Measurements from ENCODE around the gene GNL1. TPM values are rescaled to one million over a fixed set of nuclear protein-coding genes. Genes with fewer than 3 reads are reported as not detected.

Gene GNL1
- total and polyA plus RNA-seq, 2 experiments from 2014 or later: 31.4 to 42.5 TPM

GRCh38 chr6:30542915-30543314 is 13.4 kb downstream of the GNL1 start:
- Mint-ChIP-seq H3K4me3 (no peak overlapping the region; the same call in 2 of the 3 replicates), H3K27ac (no peak overlapping the region)

GRCh38 chr6:30542404-30542725 is 13.9 kb downstream of the GNL1 start:
- peaks cover 12% of the 10 kb centered on the region for H3K27me3 Mint-ChIP-seq (ENCODE audit: insufficient read depth, low read depth, poor library complexity)
- Histone ChIP-seq H3K4me3 (no peak overlapping the region), H3F3A (replicated peaks; ENCODE audit: low read depth) (no peaks in the 10 kb centered on the region), H2AFZ (no peak overlapping the region), H3K36me3 (ENCODE audit: insufficient read depth) (no peaks in the 10 kb centered on the region; the same call in 1 of the 2 replicates), H4K20me1 (replicated peaks; ENCODE audit: insufficient read depth) (no peaks in the 10 kb centered on the region; the same call in 1 of the 2 replicates), H3K27ac (ENCODE audit: low read depth) (no peak overlapping the region), H3K79me2 (replicated peaks; ENCODE audit: insufficient read depth) (no peaks in the 10 kb centered on the region), H3K9me2 (ENCODE audit: insufficient read depth) (no peaks in the 10 kb centered on the region), H3K27me3 (ENCODE audit: insufficient read depth) (no peaks in the 10 kb centered on the region), H3K4me1 (ENCODE audit: insufficient read depth) (peaks cover 7% of the 10 kb centered on the region; the same call in 1 of the 2 replicates), H3K4me2 (0 out of 2 replicates have a peak overlapping the region, but pooled peaks have one; percentile 74)
- peaks cover 9% of the 10 kb centered on the region for H3K4me1 Mint-ChIP-seq
- H3K27ac Mint-ChIP-seq: no peak overlapping the region
- no peak for DNase-seq (ENCODE audit: low spot score)
- ATAC-seq: no peak
- H3K9me3 Mint-ChIP-seq: no peaks in the 10 kb centered on the region
- H3K36me3 Mint-ChIP-seq (ENCODE audit: low read depth): 0 out of 3 replicates have a peak, but pooled peaks cover 7% of the 10 kb centered on the region
- peak overlapping the region; percentile 61 for H3K4me3 Mint-ChIP-seq
- TF ChIP-seq ZNF114 (CRISPR knock-in tag; IDR thresholded peaks at IDR 0.05) (no peak), EZH2phosphoT487 (IDR thresholded peaks at IDR 0.05; ENCODE audit: unreplicated experiment) (no peak), STAT1 (IDR thresholded peaks at IDR 0.05; ENCODE audit: unreplicated experiment) (no peak), POLR2AphosphoS5 (IDR thresholded peaks at IDR 0.05; ENCODE audit: low read depth) (no peak), REST (IDR thresholded peaks at IDR 0.05; ENCODE audit: unreplicated experiment) (no peak), CTCF (conservative IDR thresholded peaks at IDR 0.05; ENCODE audit: low read depth in 2 of 2) (no peak), EZH2 (IDR thresholded peaks at IDR 0.05; ENCODE audit: low read depth, unreplicated experiment) (no peak)

More at GRCh38 chr6:30542915-30543314, 13.4 kb downstream of the GNL1 start:
- Histone ChIP-seq H3K36me3 (ENCODE audit: insufficient read depth) (no peaks in the 10 kb centered on the region; the same call in 1 of the 2 replicates), H3K4me1 (ENCODE audit: insufficient read depth) (peaks cover 7% of the 10 kb centered on the region; the same call in 1 of the 2 replicates), H2AFZ (no peak overlapping the region), H3K4me2 (no peak overlapping the region), H4K20me1 (replicated peaks; ENCODE audit: insufficient read depth) (no peaks in the 10 kb centered on the region; the same call in 1 of the 2 replicates), H3K27ac (ENCODE audit: low read depth) (no peak overlapping the region), H3K9me2 (ENCODE audit: insufficient read depth) (no peaks in the 10 kb centered on the region), H3K4me3 (no peak overlapping the region), H3K27me3 (ENCODE audit: insufficient read depth) (no peaks in the 10 kb centered on the region), H3F3A (replicated peaks; ENCODE audit: low read depth) (no peaks in the 10 kb centered on the region), H3K79me2 (replicated peaks; ENCODE audit: insufficient read depth) (no peaks in the 10 kb centered on the region)
- Mint-ChIP-seq H3K27me3 (ENCODE audit: insufficient read depth, low read depth, poor library complexity) (peaks cover 12% of the 10 kb centered on the region), H3K4me1 (peaks cover 9% of the 10 kb centered on the region), H3K9me3 (no peaks in the 10 kb centered on the region), H3K36me3 (ENCODE audit: low read depth) (0 out of 3 replicates have a peak, but pooled peaks cover 7% of the 10 kb centered on the region)
- ATAC-seq (no peak), DNase-seq (ENCODE audit: low spot score) (peak; percentile 14)
- TF ChIP-seq ETS1 (IDR thresholded peaks at IDR 0.05) (no peak), ZNF331 (CRISPR knock-in tag; IDR thresholded peaks at IDR 0.05; ENCODE audit: low read depth) (no peak), POLR2AphosphoS5 (IDR thresholded peaks at IDR 0.05; ENCODE audit: low read depth) (no peak), CREB1 (CRISPR knock-in tag; IDR thresholded peaks at IDR 0.05; ENCODE audit: low read depth) (no peak)
